Measurements from ENCODE around the gene EIF5.

DNA sequence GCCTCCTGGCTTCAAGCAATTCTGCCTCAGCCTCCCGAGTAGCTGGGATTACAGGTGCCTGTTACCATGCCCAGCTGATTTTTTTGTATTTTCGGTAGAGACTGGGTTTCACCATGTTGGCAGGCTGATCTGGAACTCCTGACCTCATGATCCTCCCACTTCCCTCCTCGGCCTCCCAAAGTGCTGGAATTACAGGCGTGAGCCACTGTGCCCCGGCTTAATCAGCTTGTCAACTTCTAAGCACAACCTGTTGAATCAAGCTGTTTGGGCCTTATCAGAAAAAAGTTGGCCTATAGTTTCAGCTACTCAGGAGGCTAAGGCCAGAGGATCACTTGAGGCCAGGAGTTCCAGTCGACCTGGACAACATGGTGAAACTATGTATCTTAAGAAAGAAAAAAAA, 59.0 kb downstream of the EIF5 start:
- TF ChIP-seq CHD1 (IDR thresholded peaks at IDR 0.05; ENCODE audit: low read depth, low read length) (no peak), RCOR1 (IDR thresholded peaks at IDR 0.05; ENCODE audit: insufficient replicate concordance, low read length) (no peak), SMC3 (IDR thresholded peaks at IDR 0.05; ENCODE audit: low read depth, low read length) (no peak), MXI1 (IDR thresholded peaks at IDR 0.05; ENCODE audit: borderline replicate concordance, low read depth, low read length) (no peak), RAD21 (IDR thresholded peaks at IDR 0.05; ENCODE audit: low read length) (no peak), POLR2A (IDR thresholded peaks at IDR 0.05; ENCODE audit: low read depth, low read length) (no peak), CEBPB (IDR thresholded peaks at IDR 0.05; ENCODE audit: low read depth, low read length) (no peak), NFE2L2 (IDR thresholded peaks at IDR 0.05; ENCODE audit: low read depth, low read length) (no peak), BHLHE40 (IDR thresholded peaks at IDR 0.05; ENCODE audit: low read depth, low read length) (no peak), MAZ (IDR thresholded peaks at IDR 0.05; ENCODE audit: borderline replicate concordance, low read depth, low read length) (no peak)
- TF ChIP-seq, protein P1, sequence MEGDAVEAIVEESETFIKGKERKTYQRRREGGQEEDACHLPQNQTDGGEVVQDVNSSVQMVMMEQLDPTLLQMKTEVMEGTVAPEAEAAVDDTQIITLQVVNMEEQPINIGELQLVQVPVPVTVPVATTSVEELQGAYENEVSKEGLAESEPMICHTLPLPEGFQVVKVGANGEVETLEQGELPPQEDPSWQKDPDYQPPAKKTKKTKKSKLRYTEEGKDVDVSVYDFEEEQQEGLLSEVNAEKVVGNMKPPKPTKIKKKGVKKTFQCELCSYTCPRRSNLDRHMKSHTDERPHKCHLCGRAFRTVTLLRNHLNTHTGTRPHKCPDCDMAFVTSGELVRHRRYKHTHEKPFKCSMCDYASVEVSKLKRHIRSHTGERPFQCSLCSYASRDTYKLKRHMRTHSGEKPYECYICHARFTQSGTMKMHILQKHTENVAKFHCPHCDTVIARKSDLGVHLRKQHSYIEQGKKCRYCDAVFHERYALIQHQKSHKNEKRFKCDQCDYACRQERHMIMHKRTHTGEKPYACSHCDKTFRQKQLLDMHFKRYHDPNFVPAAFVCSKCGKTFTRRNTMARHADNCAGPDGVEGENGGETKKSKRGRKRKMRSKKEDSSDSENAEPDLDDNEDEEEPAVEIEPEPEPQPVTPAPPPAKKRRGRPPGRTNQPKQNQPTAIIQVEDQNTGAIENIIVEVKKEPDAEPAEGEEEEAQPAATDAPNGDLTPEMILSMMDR (conservative IDR thresholded peaks at IDR 0.05; ENCODE audit: low read depth, low read length), result no peak
- TF ChIP-seq, protein P2, sequence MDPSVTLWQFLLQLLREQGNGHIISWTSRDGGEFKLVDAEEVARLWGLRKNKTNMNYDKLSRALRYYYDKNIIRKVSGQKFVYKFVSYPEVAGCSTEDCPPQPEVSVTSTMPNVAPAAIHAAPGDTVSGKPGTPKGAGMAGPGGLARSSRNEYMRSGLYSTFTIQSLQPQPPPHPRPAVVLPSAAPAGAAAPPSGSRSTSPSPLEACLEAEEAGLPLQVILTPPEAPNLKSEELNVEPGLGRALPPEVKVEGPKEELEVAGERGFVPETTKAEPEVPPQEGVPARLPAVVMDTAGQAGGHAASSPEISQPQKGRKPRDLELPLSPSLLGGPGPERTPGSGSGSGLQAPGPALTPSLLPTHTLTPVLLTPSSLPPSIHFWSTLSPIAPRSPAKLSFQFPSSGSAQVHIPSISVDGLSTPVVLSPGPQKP (IDR thresholded peaks at IDR 0.05; ENCODE audit: borderline replicate concordance, low read depth, low read length), result no peak
